ENCODE results near the gene LRRC49.
"Not testable (repeated sequence)": the region's sequence is repeated elsewhere in the genome, so short reads cannot be mapped to it uniquely, and the experiment has no call there.

LRRC49 gene

DNA sequence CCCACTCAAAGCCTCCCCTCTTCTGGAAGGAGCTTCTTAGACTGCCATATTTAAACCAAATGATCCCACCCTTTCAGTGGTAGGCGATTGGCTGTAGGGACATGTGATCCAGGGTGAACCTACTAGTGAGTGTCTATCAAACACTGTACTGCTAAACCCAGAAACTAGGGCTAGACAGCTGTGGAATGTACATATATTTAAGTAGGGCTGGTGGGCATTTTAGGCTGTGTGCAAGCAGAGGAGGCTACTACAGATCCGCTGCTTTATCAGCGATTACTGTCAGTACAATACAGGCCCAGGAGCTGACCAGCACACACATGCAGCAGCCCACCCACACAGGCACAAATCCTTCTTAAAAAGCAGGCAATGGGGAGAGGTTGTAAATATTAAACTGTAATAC, 23.3 kb upstream of the LRRC49 start:
- DNase-seq = no peak

DNA sequence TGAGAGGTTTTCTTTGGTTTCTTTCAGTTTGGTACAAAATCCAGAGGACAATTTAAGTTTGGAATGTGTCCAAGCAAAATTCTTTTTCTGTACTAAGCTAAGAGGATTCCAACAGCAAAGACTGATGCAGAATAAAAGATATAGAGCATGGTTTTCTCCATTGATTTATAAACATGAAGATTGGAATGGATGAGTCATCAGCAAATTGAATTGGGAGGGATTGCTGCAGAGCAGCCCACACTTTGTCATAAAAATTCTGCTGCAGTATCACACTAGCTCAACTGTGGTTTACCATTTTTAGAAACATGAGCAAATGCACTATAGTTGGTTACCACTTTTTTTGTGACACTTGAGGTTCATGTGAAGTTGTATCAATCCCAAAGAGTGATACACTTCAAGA, 22.6 kb upstream of the LRRC49 start:
- no peak for DNase-seq

DNA sequence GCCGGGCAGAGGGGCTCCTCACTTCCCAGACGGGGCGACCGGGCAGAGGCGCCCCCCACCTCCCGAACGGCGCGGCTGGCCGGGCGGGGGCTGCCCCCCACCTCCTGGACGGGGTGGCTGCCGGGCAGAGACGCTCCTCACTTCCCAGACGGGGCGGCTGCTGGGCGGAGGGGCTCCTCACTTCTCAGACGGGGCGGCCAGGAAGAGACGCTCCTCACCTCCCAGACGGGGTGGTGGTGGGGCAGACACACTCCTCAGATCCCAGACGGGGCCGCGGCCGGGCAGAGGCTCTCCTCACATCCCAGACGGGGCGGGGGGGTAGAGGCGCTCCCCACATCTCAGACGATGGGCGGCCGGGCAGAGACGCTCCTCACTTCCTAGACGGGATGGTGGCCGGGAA, 21.1 kb upstream of the LRRC49 start:
- DNase-seq = not testable (repeated sequence)

DNA sequence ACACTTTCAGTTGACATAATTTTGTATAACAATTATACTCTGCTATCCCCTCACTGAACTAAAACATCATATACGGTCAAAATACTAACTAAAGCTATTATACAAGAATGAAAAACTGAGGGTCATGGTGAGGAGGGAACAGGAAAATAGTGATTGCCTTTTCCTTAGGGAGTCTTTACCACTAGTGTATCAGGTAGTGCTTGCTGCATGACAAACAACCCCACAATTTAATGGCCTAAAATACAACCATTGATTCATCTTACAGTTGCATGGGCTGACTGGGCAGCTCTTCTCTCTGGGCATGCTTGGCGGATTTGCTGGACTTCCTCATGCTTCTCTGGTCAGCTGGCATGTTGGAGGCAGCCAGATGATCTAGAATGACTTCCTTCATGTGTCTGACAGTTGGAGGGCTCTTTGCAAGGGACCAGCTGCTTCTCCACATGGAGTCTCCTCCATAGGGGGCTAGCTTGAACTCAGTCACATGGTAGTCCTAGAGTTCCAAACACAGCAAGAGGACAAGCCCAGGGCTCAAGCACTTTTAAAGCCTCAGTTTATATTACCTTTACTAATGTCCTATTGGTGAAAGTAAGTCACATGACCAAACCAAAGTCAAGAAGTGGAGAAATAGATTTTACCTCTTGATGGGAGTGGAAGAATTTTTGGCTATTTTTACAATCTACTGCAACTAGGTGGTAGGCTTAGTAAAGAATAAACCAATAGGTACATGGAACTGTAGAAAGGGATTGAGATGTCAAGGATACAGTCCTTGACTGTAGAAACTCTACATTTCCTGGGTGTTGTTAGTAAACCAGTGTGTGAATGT, 19.2 kb upstream of the LRRC49 start:
- DNase-seq = no peak

DNA sequence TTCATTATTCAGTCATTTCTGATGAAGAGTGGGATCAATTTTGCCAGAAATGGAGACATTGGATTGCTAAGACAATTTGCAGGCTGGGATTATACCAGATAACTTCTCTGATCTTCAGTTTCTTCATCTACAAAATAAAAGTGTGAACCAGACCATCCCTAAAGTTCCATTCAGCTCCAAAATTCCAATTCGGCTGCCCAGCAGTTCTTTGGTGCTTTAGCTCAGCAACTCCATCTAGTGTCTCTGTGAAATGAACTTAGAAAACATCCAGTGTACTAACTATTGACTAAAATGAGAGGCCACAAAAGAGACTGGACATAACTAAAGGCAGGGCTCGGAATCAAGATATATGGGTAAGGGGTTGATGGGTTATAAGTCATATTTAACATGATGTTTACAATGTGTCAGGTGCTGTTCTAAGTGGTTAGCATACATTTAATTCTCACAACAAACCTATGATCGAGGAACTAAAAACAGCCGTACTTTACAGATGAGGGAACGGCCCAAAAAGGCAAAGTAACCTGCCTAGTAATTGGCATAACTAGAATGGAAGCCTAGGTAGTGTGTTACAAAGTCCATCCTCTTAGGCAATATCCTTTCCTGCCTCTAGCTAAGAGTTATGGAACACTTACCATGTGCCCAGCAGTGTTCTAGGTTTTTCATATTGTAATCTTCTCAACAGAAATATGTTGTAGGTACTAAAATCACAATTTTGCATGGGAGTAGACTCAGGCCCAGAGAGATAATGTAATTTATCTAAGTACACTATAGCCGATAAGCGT, 17.4 kb upstream of the LRRC49 start:
- DNase-seq = no peak

DNA sequence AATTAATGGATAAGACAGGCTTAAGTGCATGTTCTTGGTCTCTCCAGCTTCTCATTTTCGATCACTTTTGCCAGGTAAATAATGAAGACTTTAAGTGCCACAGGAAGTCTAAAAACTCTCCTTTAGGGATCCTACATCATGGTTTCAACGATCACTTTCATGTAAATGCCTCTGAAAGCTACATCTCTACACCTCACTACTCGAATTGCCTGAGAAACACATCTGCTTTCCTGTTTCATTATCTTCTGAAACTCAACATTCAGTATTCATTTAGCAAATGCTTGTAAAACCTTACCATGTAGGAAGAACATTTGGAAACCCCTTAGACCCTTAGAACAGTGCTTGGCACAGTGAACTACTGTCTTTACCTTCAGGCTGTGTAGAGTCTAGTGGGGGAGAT, 16.6 kb upstream of the LRRC49 start:
- DNase-seq = no peak

DNA sequence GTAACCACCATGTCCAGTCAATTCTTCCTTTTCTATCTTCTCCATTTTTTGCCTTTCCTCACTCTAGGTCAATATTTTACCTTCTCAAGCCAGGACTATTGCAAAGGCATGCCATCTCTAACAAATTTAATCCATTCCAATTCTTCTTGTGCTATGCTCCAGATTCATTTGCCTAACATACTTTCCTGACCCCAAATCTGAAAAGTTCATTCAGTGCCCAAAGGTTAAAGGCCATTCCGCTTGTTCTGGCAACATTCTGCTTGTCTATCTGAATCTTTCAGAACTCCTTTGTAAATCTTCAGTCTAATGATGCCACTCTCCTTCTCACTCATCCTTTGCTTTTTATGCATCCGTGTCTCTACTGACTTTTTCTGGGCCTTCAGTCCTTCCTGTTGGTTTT, 15.9 kb upstream of the LRRC49 start:
- no peak for DNase-seq

DNA sequence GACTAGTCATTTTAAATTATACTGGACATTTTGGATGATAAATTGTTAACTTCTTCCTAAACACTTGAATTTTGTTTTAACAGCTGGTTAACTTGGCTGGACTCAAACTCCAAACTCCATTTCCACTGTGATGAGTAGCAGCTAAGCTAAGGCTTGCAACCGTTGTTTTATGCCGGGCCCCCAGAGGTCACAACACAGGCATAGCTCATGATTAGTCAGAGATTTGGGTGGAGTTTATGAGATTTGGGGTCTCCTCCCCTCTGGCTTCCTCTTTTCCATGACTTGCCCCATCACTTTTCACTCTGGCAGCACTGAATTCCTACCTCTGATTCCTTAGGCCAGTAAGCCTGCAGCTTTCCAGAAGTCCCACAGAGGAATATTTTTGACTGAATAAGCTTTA, 13.2 kb upstream of the LRRC49 start:
- no peak for DNase-seq

DNA sequence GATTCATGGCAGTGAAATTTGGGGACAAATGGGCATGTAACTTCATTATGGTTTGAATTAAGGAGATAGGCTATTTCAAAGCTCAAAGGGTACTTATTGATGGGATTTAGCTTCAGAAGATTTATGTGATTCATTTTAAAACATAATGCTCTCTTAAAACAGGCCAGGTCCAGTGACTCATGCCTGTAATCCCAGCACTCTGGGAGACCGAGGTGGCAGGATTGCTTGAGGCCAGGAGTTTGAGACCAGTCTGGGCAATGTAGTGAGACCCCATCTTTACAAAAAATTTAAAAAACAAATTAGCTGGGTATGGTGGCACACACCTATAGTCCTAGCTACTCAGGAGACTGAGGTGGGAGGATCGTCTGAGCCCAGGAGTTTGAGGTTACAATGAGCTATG, 11.8 kb upstream of the LRRC49 start:
- DNase-seq = no peak

DNA sequence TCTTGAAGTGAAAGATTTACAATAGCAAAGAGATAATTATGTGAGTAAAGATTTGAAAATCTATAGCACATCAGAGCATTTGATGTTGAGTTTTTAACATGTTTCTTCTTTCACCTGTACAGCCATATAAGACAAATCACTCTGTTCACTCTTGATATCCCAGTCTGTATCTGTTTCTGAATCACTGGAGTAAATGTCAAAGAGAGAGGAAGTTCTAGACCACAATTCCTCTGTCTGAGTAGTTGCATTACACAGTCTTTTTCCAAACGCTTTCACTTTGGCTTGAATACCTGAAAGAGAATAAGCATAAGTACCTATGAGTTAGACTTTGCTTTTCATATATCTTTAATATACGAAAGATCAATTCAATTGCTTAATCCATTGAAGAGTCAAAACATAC, 10.3 kb upstream of the LRRC49 start:
- peak; percentile 40 for DNase-seq

DNA sequence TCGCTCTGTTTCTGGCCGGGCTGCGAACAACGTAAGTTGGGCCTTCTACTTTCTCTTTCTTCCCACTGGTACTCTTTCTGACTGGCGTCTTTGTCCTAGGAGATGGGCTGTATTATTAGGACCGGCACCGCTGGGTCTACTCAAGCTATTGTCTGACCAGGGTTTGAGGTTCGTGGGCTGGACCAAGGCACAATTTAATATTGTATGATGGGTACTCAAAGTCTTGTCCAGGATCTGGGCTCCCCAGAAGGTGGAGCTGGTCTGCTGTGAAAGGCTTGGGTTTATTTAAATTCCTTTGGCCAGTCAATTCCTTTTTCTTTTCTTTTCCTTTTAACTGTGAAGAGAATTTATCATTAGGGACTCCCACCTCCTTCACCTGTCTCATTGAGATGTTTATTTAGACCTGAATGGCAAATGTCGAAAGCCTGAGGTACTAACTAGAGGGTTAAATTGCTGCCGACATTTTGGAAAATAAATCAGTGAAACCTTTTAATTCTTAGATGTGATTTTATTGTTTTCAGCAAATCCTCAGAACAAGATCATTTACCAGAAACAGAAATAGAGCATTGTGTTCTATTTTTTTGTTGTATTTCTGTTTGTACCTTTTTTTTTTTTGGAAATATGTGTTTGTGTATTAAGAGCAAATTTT, 410 bp downstream of the LRRC49 start:
- DNase-seq = peak; percentile 22

DNA sequence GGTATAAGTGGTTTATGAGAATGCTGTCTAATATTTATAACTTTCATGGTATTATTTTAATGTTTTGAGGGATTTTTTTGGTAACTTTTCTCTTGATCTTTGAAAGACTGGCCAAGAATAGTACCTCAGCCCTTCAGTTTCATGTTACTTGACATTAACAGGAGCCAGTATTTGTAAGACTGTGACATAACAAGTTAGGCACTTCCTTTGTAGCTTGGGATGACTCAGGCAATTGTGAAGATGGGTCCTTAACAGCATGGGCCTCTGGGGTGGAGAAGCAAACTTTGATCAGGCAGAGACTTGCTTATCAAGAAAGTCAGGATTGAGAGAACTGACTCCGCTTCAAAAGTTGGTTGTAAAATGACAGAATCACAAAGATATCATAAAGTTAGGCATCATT, 9.5 kb downstream of the LRRC49 start:
- DNase-seq = peak; percentile 4

DNA sequence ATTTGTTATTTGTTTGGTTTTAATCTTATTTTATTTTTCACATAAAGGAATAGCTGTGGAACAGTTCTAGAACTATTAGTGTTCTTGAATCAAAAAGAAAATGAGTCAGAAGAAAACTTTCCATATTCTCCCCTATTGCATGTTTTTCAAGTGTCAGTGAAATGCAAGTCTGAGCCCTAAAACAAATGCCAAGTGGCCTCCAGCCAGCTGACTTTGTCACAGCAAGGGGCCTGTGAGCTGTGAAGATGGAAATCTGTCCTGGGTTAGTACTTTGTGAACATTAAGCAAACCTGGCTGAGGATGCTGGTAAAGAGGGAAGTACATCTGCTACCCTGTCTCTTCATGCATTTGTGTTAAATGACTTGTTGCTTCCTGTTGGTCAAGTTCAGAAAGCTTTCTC, 14.2 kb downstream of the LRRC49 start:
- no peak for DNase-seq

DNA sequence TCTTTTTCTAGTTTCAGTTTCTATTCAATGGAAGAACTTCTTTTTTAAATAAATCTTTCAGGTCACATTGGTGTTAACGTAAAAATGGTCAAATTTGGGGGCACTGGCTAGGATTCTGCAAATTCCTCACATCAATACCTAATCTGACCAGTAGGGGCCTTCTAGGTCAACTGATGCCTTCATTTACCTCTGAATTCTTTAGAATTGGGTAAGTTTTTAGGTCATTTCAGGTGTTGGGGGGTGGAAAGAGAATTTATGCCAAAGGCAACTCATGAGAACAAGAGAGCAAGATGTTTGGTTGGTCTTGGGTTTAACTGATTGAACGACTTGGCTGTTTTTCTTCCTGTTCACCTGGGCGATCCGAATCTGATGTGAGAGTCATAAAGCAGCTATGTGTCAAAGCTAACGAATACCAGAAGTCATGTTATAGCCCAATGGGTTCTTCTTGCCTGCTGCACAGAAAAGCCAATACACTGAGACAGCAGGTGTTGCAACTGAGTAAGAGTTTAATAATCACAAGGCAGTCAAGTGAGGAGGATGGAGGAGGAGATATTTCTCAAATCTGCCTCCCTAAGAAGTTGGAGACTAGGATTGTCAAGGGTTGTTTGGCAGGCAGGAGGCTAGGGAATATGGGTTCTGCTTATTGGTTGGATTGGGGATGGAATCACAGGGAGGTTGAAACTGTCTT, 15.3 kb downstream of the LRRC49 start:
- DNase-seq = no peak

DNA sequence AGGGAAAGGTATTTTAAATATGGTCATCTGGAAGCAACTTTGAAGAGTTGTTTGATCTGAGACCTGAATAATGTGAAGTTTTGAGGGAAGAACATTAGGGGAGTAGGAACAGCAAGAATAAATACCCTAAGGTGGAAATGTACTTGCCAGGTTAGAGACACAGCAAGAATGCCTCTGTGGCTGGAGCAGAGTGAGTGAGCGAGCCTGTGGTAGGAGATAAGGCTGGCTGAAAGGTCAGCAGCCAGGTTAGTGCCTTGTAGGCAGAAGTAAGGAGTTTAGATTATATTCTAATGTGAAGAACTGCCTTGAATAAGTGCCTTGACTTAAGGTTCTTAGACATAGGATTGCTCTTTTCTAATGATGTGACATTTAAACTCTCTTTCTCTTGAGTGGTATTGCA, 18.3 kb downstream of the LRRC49 start:
- no peak for DNase-seq

DNA sequence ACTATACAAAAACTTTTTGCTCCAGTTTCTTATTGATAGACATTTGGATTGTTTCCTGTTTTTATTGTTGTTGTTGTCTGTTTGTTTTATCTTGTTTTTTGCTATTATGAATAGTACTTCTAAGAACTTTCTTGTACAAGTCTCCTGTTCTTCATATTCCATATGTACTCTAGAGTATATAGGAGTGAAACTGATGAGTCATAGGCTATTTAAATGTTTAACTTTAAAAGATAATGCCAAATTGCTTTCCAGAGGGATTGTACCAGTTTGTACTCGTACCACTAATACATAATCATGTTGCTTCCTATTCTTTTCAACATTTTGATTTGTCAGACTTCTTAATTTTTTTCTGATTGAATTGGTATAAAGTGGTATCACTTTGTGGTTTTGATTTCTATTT, 19.6 kb downstream of the LRRC49 start:
- no peak for DNase-seq

DNA sequence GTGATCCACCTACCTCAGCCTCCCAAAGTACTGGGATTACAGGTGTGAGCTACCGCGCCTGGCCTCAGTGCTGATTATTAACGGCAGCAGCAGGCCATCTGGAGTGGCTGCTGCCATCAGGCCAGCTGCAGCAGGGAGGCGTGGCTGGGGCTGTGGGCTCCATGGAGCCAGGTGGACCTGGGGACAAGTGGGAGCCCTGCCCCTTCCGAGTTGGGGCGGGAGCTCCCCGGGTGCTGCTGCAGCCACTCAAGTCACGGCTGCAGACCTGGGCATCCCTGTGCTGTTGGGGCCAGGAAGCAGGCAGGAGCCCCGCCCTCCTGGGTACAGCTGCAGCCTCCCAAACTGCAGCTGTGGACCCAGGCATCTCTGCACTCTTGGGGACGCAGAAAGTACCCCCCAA, 23.9 kb downstream of the LRRC49 start:
- no peak for DNase-seq

DNA sequence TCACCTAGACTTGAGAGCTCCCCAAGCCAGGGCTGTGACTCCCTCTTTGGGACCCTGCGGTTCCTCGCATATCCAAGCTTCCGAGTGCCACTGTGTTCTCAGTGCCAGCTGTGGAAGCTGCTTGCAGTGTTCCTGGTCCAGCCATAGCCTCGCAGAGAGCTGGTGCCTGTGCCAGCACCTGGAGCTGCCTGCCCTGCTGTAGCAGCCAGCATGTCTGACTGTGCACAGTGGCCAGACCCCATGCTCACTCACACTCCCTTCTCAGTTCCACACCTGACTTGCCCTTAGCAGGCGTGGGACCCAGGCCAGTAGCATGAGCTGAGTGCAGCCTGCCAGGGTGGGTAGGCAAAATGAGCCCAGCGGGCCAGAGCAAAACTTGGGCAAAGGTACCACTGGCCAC, 25.3 kb downstream of the LRRC49 start:
- DNase-seq = no peak

DNA sequence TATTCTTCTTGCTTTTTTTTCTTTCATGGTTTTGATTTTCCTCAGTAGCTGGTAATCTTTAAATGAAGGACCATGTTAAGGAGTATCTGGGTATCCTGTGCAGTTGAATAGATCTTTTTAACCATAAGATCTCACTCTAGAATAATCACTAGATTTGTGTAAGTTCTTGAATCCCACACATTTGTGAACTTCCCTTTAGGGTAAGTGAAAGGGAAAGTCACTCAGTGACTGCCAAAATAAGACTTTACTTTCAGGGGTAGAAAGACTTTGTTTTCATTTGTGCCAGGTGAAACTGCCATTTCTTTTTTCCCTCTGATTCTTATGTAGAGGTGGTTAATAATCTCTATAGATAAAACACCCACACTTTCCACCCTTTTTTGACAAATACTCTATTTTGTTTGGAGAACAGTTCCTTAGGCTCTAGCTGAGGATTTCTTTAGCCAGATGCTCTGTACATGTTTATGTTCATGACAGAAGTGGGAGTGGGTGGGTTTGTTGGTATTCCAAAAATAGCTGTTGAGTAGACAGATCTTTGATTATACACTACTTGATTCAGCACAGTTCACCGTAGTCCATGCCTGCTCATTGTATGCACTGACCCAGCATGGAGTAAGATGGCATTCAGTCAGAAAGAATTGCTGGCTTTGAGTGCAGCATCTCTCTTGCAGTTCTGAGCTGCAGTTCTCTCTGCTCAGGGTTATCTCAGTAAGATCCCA, 28.5 kb downstream of the LRRC49 start:
- peak; percentile 51 for DNase-seq

DNA sequence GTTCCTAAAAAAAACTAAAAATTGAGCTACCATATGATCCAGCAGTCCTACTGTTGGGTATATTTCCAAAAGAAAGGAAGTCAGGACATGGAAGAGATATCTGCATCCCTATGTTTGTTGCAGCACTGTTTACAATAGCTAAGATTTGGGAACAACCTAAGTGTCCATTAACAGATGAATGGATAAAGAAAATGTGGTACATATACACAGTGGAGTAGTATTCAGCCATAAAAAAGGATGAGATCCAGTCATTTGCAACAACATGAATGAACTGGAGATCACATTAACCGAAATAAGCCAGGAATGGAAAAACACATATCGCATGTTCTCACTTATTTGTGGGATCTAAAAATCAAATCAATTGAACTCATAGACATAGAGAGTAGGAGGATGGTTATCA, 29.5 kb downstream of the LRRC49 start:
- DNase-seq = no peak

DNA sequence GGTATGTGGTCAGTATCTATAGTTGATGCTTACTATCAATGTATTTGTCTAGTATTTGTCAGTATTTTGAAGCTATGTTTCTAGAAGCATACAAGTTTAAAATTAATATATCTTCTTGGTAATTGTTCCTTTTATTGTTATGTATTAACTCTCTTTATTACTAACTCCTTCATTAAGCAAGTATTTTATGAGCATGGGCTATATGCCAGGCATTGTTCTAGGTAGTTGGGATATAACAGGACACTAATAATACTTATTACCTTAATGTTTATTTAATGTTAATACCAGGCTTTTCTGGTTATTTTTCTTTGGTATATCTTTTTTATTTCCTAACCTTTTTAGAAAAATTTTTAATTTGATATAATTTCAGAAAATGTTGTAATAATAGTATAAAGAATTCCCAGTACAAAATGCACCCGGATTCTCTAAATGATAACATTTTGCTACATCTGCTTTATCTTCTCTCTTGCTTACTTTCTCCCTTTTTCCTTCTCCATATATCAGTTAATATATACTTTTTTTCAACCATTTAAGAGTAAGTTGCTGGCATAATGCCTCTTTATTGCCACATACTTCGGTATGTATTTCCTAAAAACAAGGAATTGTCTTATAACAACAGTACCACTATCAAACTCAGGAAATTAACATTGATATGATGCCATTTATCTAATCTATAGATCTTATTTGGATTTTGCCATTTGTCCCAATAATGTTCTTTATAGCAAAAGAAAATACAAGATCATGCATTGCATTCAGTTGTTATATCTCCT, 30.9 kb downstream of the LRRC49 start:
- DNase-seq = no peak

DNA sequence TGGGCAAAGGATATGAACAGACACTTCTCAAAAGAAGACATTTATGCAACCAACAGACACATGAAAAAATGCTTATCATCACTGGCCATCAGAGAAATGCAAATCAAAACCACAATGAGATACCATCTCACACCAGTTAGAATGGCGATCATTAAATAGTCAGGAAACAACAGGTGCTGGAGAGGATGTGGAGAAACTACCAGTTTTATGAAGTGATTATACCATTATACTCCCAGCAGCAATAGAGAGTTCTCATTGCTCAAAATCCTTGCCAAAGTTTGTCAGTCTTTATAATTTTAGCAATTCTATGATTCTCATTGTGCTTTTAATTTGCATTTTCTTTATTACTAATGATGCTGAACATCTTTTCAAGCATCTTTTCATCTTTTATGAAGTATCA, 34.3 kb downstream of the LRRC49 start:
- DNase-seq = not testable (repeated sequence)
